ENCODE measurements around the gene PRKN. TPM values are rescaled to one million over a fixed set of nuclear protein-coding genes. Genes with fewer than 3 reads are reported as not detected.

Gene PRKN
- total RNA-seq, 1 donor from 2014 or later: 2.6 TPM

- Histone ChIP-seq H3K27ac (no peak overlapping the region), H3K36me3 (no peaks in the 10 kb centered on the region), H3K9me3 (no peaks in the 10 kb centered on the region), H3K4me3 (no peak overlapping the region), H3K27me3 (no peaks in the 10 kb centered on the region), H3K4me1 (peaks cover 0 to 3% of the 10 kb centered on the region in 2 donors)
- intact Hi-C loops (cut with DNase I): no loop called here
- TF ChIP-seq, protein P1, sequence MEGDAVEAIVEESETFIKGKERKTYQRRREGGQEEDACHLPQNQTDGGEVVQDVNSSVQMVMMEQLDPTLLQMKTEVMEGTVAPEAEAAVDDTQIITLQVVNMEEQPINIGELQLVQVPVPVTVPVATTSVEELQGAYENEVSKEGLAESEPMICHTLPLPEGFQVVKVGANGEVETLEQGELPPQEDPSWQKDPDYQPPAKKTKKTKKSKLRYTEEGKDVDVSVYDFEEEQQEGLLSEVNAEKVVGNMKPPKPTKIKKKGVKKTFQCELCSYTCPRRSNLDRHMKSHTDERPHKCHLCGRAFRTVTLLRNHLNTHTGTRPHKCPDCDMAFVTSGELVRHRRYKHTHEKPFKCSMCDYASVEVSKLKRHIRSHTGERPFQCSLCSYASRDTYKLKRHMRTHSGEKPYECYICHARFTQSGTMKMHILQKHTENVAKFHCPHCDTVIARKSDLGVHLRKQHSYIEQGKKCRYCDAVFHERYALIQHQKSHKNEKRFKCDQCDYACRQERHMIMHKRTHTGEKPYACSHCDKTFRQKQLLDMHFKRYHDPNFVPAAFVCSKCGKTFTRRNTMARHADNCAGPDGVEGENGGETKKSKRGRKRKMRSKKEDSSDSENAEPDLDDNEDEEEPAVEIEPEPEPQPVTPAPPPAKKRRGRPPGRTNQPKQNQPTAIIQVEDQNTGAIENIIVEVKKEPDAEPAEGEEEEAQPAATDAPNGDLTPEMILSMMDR (IDR thresholded peaks at IDR 0.05): no peak
- DNase-seq (ENCODE audit: low spot score in 2 of 2): no peak
These were observed 42.6 kb downstream of the PRKN start for GRCh38 chr6:162684961-162685360.

GRCh38 chr6:162684052-162684451 is 43.5 kb downstream of the PRKN start:
- Histone ChIP-seq H3K36me3 (no peaks in the 10 kb centered on the region), H3K4me3 (no peak overlapping the region), H3K9me3 (no peaks in the 10 kb centered on the region), H3K4me1 (peaks cover 0 to 3% of the 10 kb centered on the region in 2 donors), H3K27ac (no peak overlapping the region), H3K27me3 (no peaks in the 10 kb centered on the region)
- no peak for DNase-seq (ENCODE audit: low spot score in 2 of 2)
- TF ChIP-seq, protein P1 (IDR thresholded peaks at IDR 0.05): no peak
- intact Hi-C loops (cut with DNase I): no loop called here

DNA sequence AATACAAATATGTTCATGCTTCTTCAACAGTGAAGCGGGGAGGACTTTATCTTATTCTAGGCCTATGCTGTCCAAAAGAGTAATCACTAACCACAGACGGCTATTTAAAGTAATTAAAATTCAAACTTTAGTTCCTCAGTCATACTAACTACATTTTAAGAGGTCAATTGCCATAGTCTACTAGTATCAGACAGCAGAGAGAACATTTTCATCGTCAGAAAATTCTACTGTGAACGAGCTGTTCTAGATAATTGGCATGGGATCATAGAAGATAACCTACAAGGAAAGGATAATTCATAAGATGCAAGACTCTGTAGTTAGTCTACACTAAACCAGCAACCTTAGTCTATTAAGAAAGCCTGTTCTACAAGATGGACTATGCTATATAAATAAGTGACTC is 44.4 kb downstream of the PRKN start:
- TF ChIP-seq, protein P1 (IDR thresholded peaks at IDR 0.05): no peak
- no peak overlapping the region for H3K27ac ChIP-seq
- H3K36me3 ChIP-seq: no peaks in the 10 kb centered on the region
- no peaks in the 10 kb centered on the region for H3K9me3 ChIP-seq
- intact Hi-C loops (cut with DNase I): no loop called here
- no peak overlapping the region for H3K4me3 ChIP-seq
- H3K4me1 ChIP-seq: peaks cover 0 to 3% of the 10 kb centered on the region in 2 donors
- DNase-seq (ENCODE audit: low spot score in 2 of 2): no peak
- H3K27me3 ChIP-seq: no peaks in the 10 kb centered on the region

- no peaks in the 10 kb centered on the region for H3K9me3 ChIP-seq
- peaks cover 0 to 3% of the 10 kb centered on the region in 2 donors for H3K4me1 ChIP-seq
- no peak overlapping the region for H3K4me3 ChIP-seq
- H3K27me3 ChIP-seq: no peaks in the 10 kb centered on the region
- DNase-seq (ENCODE audit: low spot score in 2 of 2): no peak
- intact Hi-C loops (cut with DNase I): no loop called here
- no peak overlapping the region for H3K27ac ChIP-seq
- TF ChIP-seq, protein P1 (IDR thresholded peaks at IDR 0.05): no peak
- H3K36me3 ChIP-seq: no peaks in the 10 kb centered on the region
These were observed 46.1 kb downstream of the PRKN start for GRCh38 chr6:162681447-162681846.

GRCh38 chr6:162680871-162681270 is 46.7 kb downstream of the PRKN start:
- intact Hi-C loops (cut with DNase I): no loop called here
- DNase-seq (ENCODE audit: low spot score in 2 of 2): no peak
- Histone ChIP-seq H3K4me1 (peaks cover 0 to 3% of the 10 kb centered on the region in 2 donors), H3K9me3 (no peaks in the 10 kb centered on the region), H3K27me3 (no peaks in the 10 kb centered on the region), H3K36me3 (no peaks in the 10 kb centered on the region), H3K27ac (no peak overlapping the region), H3K4me3 (no peak overlapping the region)
- TF ChIP-seq, protein P1 (IDR thresholded peaks at IDR 0.05): no peak

DNA sequence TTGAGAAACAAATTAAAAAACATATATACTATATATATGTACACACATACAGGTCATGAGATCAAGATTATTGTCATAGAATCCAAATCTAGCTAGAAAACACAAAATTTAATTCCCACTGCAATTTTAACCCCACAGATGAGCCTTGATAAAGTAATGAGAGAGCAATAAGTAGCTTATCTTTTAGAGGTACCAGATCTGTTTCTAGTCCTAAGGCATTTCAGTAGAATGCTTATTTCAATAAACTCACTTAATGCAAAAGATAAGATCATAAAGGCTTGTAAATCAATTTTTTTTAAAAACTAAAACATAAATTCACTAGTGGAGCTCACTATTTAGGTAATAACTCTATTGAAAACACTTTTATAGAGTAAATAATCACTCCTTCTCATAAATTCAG is 47.2 kb downstream of the PRKN start:
- DNase-seq (ENCODE audit: low spot score in 2 of 2): no peak
- no peak overlapping the region for H3K27ac ChIP-seq
- H3K36me3 ChIP-seq: no peaks in the 10 kb centered on the region
- intact Hi-C loops (cut with DNase I): no loop called here
- no peaks in the 10 kb centered on the region for H3K27me3 ChIP-seq
- no peaks in the 10 kb centered on the region for H3K9me3 ChIP-seq
- TF ChIP-seq, protein P1 (IDR thresholded peaks at IDR 0.05): no peak
- H3K4me3 ChIP-seq: no peak overlapping the region
- peaks cover 0 to 3% of the 10 kb centered on the region in 2 donors for H3K4me1 ChIP-seq
